HG03342 (cell line): Measurements from ENCODE around the gene CEP85.
"Not testable (repeated sequence)": the region's sequence is repeated elsewhere in the genome, so short reads cannot be mapped to it uniquely, and the experiment has no call there.

ENCODE experiments used
- ATAC-seq: cut with Tn5 transposase; IDR thresholded peaks from one replicate; pipeline ENCODE4 v1.9.1; 2021; ENCODE audit warnings: mild to moderate bottlenecking, moderate library complexity; ENCODE audit not compliant: unreplicated experiment

The CEP85 gene

GRCh38 chr1:26288311-26288941, 54.4 kb downstream of the CEP85 start:
- ATAC-seq, result no peak

GRCh38 chr1:26289158-26290059, 55.4 kb downstream of the CEP85 start:
- no peak for ATAC-seq

- ATAC-seq, result no peak
These were observed 56.3 kb downstream of the CEP85 start for GRCh38 chr1:26290122-26290881.

GRCh38 chr1:26290882-26291261, 56.9 kb downstream of the CEP85 start:
- ATAC-seq, result no peak

GRCh38 chr1:26291433-26291832, 57.4 kb downstream of the CEP85 start:
- no peak for ATAC-seq

- ATAC-seq, result no peak
These were observed 57.9 kb downstream of the CEP85 start for GRCh38 chr1:26291939-26292338.

- not testable (repeated sequence) for ATAC-seq
These were observed 58.7 kb downstream of the CEP85 start for GRCh38 chr1:26292735-26293134.

- ATAC-seq, result no peak
These were observed 60.0 kb downstream of the CEP85 start for GRCh38 chr1:26293911-26294463.

- ATAC-seq, result no peak
These were observed 61.5 kb downstream of the CEP85 start for GRCh38 chr1:26295194-26296138.

- no peak for ATAC-seq
These were observed 62.5 kb downstream of the CEP85 start for GRCh38 chr1:26296340-26297056.

GRCh38 chr1:26297057-26297790, 63.2 kb downstream of the CEP85 start:
- ATAC-seq, result no peak

- no peak for ATAC-seq
These were observed 63.8 kb downstream of the CEP85 start for GRCh38 chr1:26297791-26298124.

GRCh38 chr1:26300578-26301275, 66.7 kb downstream of the CEP85 start:
- ATAC-seq, result no peak

GRCh38 chr1:26302733-26303405, 68.9 kb downstream of the CEP85 start:
- ATAC-seq, result no peak

- no peak for ATAC-seq
These were observed 71.8 kb downstream of the CEP85 start for GRCh38 chr1:26305667-26306289.

GRCh38 chr1:26306290-26307229, 72.6 kb downstream of the CEP85 start, which contains the start of gene UBXN11:
Gene UBXN11, minus strand, starts transcription at chr1:26306636. Its CDS starts 3,753 bp downstream, at chr1:26302883.
- ATAC-seq, result peak; percentile 99
